K562 (cell line): Measurements from ENCODE around the gene NRF1. TPM values are rescaled to one million over a fixed set of nuclear protein-coding genes. Genes with fewer than 3 reads are reported as not detected.

Experiments
- ATAC-seq: fragments of 200-7000 bp; cut with Tn5 transposase; 3 replicates; pipeline ENCODE4 v1.9.1; 2020; ENCODE audit warnings: moderate library complexity
- BruUV-seq: library from RNA; stranded (reverse); fragments of 400-500 nt; replicated peaks from 2 replicates; lab custom pipeline; 2021; lab: Mats Ljungman, UMichigan
- CTCF ChIA-PET: fragments of 300-600 bp; formaldehyde crosslinking; extraction: SDS; loops from one replicate; lab custom pipeline; 2021; ENCODE audit warnings: low intra/inter-chr PET ratio; lab: Yijun Ruan, JAX
- POLR2A ChIA-PET: fragments of 300-600, 350-650 bp; sonication (Branson Sonifier 250); formaldehyde crosslinking; extraction: SDS; loops from one replicate; lab custom pipeline; 2021; ENCODE audit warnings: antibody characterized with exemption, inconsistent platforms; lab: Yijun Ruan, JAX
- DNase-seq, 4 experiments: peaks; one replicate each; pipeline versions ENCODE4 v3.0.0 to v3.0.0-alpha.2; 2011 to 2018; ENCODE audit warnings: low spot score in 3 of 4, mixed read lengths in 3 of 4; ENCODE audit errors: extremely low read depth in 1 of 4
- FAIRE-seq: peaks from 2 replicates; lab custom pipeline; 2011; peaks lifted over from hg19 to GRCh38; lab: Jason Lieb, UNC
- H2AFZ ChIP-seq: 2 replicates; pipeline ENCODE4 v1.6.0; 2011; ENCODE audit warnings: low read depth, low read length, control low read depth, inconsistent platforms
- H3K27ac ChIP-seq: fragments of 200-600 bp; 3 replicates; pipeline ENCODE4 v1.8.0; 2011; ENCODE audit warnings: low read depth, mild to moderate bottlenecking, control low read depth, inconsistent platforms, low read length, moderate library complexity, mixed read lengths; ENCODE audit errors: extremely low read depth
- H3K27me3 ChIP-seq, 2 experiments: fragments of 300-600 bp in 1 of 2; 2 replicates in 1 of 2; 3 replicates in 1 of 2; pipeline versions ENCODE4 v1.6.0 to v1.8.0; 2011; ENCODE audit warnings: inconsistent platforms in 2 of 2, low read length in 2 of 2, mild to moderate bottlenecking in 1 of 2, mixed read lengths in 1 of 2, moderate library complexity in 1 of 2; ENCODE audit not compliant: control insufficient read depth in 2 of 2, insufficient read depth in 2 of 2
- H3K36me3 ChIP-seq: fragments of 300-600 bp; 3 replicates; pipeline ENCODE4 v1.8.0; 2011; ENCODE audit warnings: mild to moderate bottlenecking, low read length, inconsistent platforms; ENCODE audit not compliant: control insufficient read depth, insufficient read depth
- H3K4me1 ChIP-seq, 2 experiments: fragments of 200-600 bp in 1 of 2; replicated peaks in 1 of 2; 2 replicates in 1 of 2; 3 replicates in 1 of 2; pipeline versions ENCODE4 v1.5.1 to v1.8.0; 2011; ENCODE audit warnings: inconsistent platforms in 2 of 2, low read length in 2 of 2, mild to moderate bottlenecking in 1 of 2, mixed read lengths in 1 of 2, moderate library complexity in 1 of 2; ENCODE audit not compliant: control insufficient read depth in 2 of 2, insufficient read depth in 2 of 2
- H3K4me2 ChIP-seq: 2 replicates; pipeline ENCODE4 v1.6.1; 2011; ENCODE audit warnings: low read length, control low read depth, inconsistent platforms, mixed read lengths; ENCODE audit not compliant: insufficient read depth
- H3K4me3 ChIP-seq: fragments of 200-600 bp; sonication (generic), shearing (Covaris generic); 2 replicates; pipeline ENCODE4 v1.5.1; 2016; ENCODE audit warnings: control low read depth, inconsistent platforms
- H3K79me2 ChIP-seq: fragments of 200-600 bp; 3 replicates; pipeline ENCODE4 v1.8.0; 2011; ENCODE audit warnings: low read length, inconsistent platforms; ENCODE audit not compliant: control insufficient read depth, insufficient read depth
- H3K9ac ChIP-seq, 2 experiments: 2 replicates each; pipeline versions ENCODE4 v1.6.0 to v1.6.1; 2011; ENCODE audit warnings: low read depth in 2 of 2, low read length in 2 of 2, control low read depth in 1 of 2, inconsistent platforms in 1 of 2, mild to moderate bottlenecking in 1 of 2, mixed read lengths in 1 of 2; ENCODE audit not compliant: insufficient read depth in 1 of 2
- H3K9me1 ChIP-seq: one replicate; pipeline ENCODE4 v1.6.0; 2011; ENCODE audit warnings: inconsistent platforms, mild to moderate bottlenecking, low read length, moderate library complexity; ENCODE audit not compliant: control insufficient read depth, insufficient read depth
- H3K9me3 ChIP-seq: replicated peaks from 2 replicates; pipeline ENCODE4 v1.5.1; 2011; ENCODE audit warnings: low read depth, low read length, inconsistent platforms; ENCODE audit not compliant: control insufficient read depth, insufficient read depth
- H4K20me1 ChIP-seq: replicated peaks from 2 replicates; pipeline ENCODE4 v1.6.1; 2011; ENCODE audit warnings: low read length, inconsistent platforms, mixed read lengths; ENCODE audit not compliant: control insufficient read depth, insufficient read depth
- FOXM1 ChIP-seq, 2 experiments: fragments of 450-650 bp in 1 of 2; sonication (generic) in 1 of 2; formaldehyde crosslinking in 1 of 2; IDR thresholded peaks; 2 replicates each; pipeline versions ENCODE4 v1.6.1 to v1.9.0; 2017 to 2022; ENCODE audit warnings: low read depth in 2 of 2, mild to moderate bottlenecking in 2 of 2, missing genetic modification reagents in 1 of 2, moderate library complexity in 1 of 2
- HMBOX1 ChIP-seq: sonication (generic); IDR thresholded peaks from 2 replicates; pipeline ENCODE4 v1.6.1; 2016
- KDM5B ChIP-seq: fragments of 200-600 bp; sonication (generic); IDR thresholded peaks from 2 replicates; pipeline ENCODE4 v1.6.1; 2012; ENCODE audit warnings: low read depth, mild to moderate bottlenecking, moderate library complexity, low read length, control low read depth, inconsistent platforms; ENCODE audit not compliant: insufficient replicate concordance
- RBM25 ChIP-seq: fragments of 200-400 bp; formaldehyde crosslinking; IDR thresholded peaks from 2 replicates; pipeline ENCODE4 v1.6.1; 2018; ENCODE audit warnings: low read length, low read depth, moderate library complexity; ENCODE audit not compliant: severe bottlenecking
- ZNF408 ChIP-seq: fragments of 250-450 bp; sonication (Bioruptor Pico); IDR thresholded peaks from 2 replicates; pipeline ENCODE4 v1.4.0; 2020; ENCODE audit warnings: low read depth, mild to moderate bottlenecking, moderate library complexity
- WGBS: fragments of 100-300 bp; shearing (Covaris generic); methylation state at CpG from one replicate; pipeline ENCODE4 v1.1.6; 2016; ENCODE audit warnings: low coverage, mixed read lengths; ENCODE audit not compliant: insufficient coverage; ENCODE audit errors: missing lambda C conversion rate; 5-methylcytosine and 5-hydroxymethylcytosine counted together
- in situ Hi-C: fragments of 300-500 bp; cut with MboI; formaldehyde crosslinking; loops from 4 replicates; pipeline ENCODE4 v1.15.0; 2018; ENCODE audit warnings: inconsistent platforms, mixed read lengths
- intact Hi-C: fragments of 100-400 bp; cut with micrococcal nuclease; formaldehyde crosslinking; loops from 2 replicates; pipeline ENCODE4 v1.14.2; 2022
- polyA plus RNA-seq, 8 experiments: library from polyadenylated mRNA; depleted of rRNA in 4 of 8; stranded (reverse) in 5 of 8; unstranded in 3 of 8; fragments of >200 nt; fragmentation: Nextera tagmentation in 2 of 8; fragmentation: Illumina TruSeq in 1 of 8; extraction: Ambion mirVana in 2 of 8; extraction: Trizol in 1 of 8; gene quantifications; 2 replicates each; pipeline versions ENCODE4 v1.2.1 to v1.2.3, GENCODE V29; 2011 to 2014; ENCODE audit warnings: inconsistent platforms in 1 of 8, missing spikeins in 1 of 8
- total RNA-seq, 7 experiments: library from RNA; depleted of rRNA in 6 of 7; stranded (reverse); fragments of >200 nt in 6 of 7; fragmentation: Illumina TruSeq in 2 of 7; extraction: Trizol in 2 of 7; gene quantifications; 2 replicates each; pipeline versions ENCODE4 v1.2.1 to v1.2.3, GENCODE V29; 2011 to 2021; ENCODE audit warnings: low replicate concordance in 1 of 7
- TF ChIP-seq, protein P1 (sequence below): fragments of 450-650 bp; IDR thresholded peaks from one replicate; pipeline ENCODE4 v1.6.1; 2018; ENCODE audit warnings: mild to moderate bottlenecking, moderate library complexity; ENCODE audit not compliant: partially characterized antibody

The NRF1 gene
- total and polyA plus RNA-seq, 9 of the 15 experiments (the other 6 are each of a cell fraction or from before 2014, with no cell fraction given) = 8.6 to 28.8 (median 20.3) TPM

GRCh38 chr7:129690701-129691100 lies 79.2 kb downstream of the NRF1 start:
- in situ Hi-C loops = no loop called here
- FAIRE-seq = no peak
- POLR2A ChIA-PET = interaction anchor here (0.7 to 1.1 kb wide), 2 partner anchors 15 to 79 kb away, joined by 3 to 4 read pairs; no protein-coding TSS in a partner anchor

More at GRCh38 chr7:129690701-129691100, 79.2 kb downstream of the NRF1 start:
- BruUV-seq = no TSS peak
- H3K36me3 ChIP-seq = peaks cover 30% of the 10 kb centered on the region; the same call in 2 of the 3 replicates
- DNase-seq (no peak), ATAC-seq (no peak)
- intact Hi-C loops = no loop called here
- H3K4me1 ChIP-seq = no peaks in the 10 kb centered on the region
- no peak overlapping the region for H3K9ac ChIP-seq
- H3K4me2 ChIP-seq = no peak overlapping the region
- TF ChIP-seq RBM25 (peak; percentile 31), ZNF408 (no peak), FOXM1 (IDR thresholded peaks at IDR 0.05; ENCODE audit: low read depth) (no peak), FOXM1 (CRISPR knock-in tag; IDR thresholded peaks at IDR 0.05; ENCODE audit: low read depth) (no peak), HMBOX1 (no peak), KDM5B (no peak)
- TF ChIP-seq, protein P1, sequence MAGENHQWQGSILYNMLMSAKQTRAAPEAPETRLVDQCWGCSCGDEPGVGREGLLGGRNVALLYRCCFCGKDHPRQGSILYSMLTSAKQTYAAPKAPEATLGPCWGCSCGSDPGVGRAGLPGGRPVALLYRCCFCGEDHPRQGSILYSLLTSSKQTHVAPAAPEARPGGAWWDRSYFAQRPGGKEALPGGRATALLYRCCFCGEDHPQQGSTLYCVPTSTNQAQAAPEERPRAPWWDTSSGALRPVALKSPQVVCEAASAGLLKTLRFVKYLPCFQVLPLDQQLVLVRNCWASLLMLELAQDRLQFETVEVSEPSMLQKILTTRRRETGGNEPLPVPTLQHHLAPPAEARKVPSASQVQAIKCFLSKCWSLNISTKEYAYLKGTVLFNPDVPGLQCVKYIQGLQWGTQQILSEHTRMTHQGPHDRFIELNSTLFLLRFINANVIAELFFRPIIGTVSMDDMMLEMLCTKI = no peak
- no peaks in the 10 kb centered on the region for H4K20me1 ChIP-seq
- H3K27me3 ChIP-seq = no peaks in the 10 kb centered on the region
- H3K79me2 ChIP-seq = no peaks in the 10 kb centered on the region
- 74% methylated on average over 4 of the region's 4 CpGs for WGBS
- no peak overlapping the region for H2AFZ ChIP-seq
- H3K9me3 ChIP-seq = no peaks in the 10 kb centered on the region
- H3K9me1 ChIP-seq = no peaks in the 10 kb centered on the region
- no peak overlapping the region for H3K4me3 ChIP-seq
- CTCF ChIA-PET = no interaction called here
- no peak overlapping the region for H3K27ac ChIP-seq
